ENCODE results near the gene GPANK1. TPM values are rescaled to one million over a fixed set of nuclear protein-coding genes. Genes with fewer than 3 reads are reported as not detected.

GPANK1 gene
- total and polyA plus RNA-seq, 10 of the 15 experiments (the other 5 are each of a cell fraction or from before 2014, with no cell fraction given): 11.7 to 36.3 (median 17.5) TPM

DNA sequence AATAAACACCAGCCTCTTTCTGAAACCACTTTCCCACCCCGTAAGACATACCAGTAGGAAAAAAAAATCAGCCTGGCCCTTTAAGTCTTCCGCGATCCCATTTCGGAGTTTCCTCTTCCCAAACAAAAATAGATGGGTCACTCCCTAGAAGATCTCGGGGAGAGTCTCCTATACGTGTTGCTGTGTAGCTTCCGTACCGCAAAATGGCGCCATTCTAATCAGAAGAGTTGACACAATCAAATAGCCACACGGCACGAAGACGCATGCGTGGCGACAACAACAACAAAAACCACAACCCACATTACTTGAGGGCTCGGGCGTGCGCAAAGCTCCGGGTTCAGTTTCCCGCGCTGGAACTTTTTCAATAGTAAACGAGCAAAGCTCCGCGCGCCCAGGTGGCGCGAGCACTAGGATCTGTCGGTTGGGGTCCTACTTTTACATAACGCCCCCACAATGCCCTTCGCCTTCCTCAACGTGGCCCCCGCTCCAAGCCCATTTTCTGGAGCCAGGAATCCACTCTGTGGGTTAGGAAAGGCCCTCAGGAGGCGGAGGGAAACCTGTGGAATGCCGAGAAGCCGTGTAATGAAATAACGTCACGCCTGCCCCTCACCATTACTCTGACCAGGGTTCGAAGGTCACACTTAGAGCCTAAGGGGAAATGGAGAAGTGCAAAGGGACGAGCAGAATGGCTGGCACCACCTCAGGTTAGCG, at the start of gene GPANK1 (continued):
- TF ChIP-seq, protein P1, sequence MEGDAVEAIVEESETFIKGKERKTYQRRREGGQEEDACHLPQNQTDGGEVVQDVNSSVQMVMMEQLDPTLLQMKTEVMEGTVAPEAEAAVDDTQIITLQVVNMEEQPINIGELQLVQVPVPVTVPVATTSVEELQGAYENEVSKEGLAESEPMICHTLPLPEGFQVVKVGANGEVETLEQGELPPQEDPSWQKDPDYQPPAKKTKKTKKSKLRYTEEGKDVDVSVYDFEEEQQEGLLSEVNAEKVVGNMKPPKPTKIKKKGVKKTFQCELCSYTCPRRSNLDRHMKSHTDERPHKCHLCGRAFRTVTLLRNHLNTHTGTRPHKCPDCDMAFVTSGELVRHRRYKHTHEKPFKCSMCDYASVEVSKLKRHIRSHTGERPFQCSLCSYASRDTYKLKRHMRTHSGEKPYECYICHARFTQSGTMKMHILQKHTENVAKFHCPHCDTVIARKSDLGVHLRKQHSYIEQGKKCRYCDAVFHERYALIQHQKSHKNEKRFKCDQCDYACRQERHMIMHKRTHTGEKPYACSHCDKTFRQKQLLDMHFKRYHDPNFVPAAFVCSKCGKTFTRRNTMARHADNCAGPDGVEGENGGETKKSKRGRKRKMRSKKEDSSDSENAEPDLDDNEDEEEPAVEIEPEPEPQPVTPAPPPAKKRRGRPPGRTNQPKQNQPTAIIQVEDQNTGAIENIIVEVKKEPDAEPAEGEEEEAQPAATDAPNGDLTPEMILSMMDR (IDR thresholded peaks at IDR 0.05 in 2 of 3, conservative IDR thresholded peaks at IDR 0.05 in 1 of 3; ENCODE audit: control insufficient read depth in 2 of 3, extremely low read depth in 1 of 3, insufficient read depth in 1 of 3, low read depth in 3 of 3, low read length in 3 of 3): no peak
- no peak for TF ChIP-seq CHD4 (IDR thresholded peaks at IDR 0.05)
- TF ChIP-seq, protein P2, sequence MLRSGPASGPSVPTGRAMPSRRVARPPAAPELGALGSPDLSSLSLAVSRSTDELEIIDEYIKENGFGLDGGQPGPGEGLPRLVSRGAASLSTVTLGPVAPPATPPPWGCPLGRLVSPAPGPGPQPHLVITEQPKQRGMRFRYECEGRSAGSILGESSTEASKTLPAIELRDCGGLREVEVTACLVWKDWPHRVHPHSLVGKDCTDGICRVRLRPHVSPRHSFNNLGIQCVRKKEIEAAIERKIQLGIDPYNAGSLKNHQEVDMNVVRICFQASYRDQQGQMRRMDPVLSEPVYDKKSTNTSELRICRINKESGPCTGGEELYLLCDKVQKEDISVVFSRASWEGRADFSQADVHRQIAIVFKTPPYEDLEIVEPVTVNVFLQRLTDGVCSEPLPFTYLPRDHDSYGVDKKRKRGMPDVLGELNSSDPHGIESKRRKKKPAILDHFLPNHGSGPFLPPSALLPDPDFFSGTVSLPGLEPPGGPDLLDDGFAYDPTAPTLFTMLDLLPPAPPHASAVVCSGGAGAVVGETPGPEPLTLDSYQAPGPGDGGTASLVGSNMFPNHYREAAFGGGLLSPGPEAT (IDR thresholded peaks at IDR 0.05; ENCODE audit: low read depth): peak; percentile 69; the same call in 1 of the 2 replicates
- no peak for TF ChIP-seq CEBPB (IDR thresholded peaks at IDR 0.05; ENCODE audit: borderline replicate concordance in 1 of 2, low read depth in 2 of 2, low read length in 2 of 2)
- TF ChIP-seq IKZF2 (IDR thresholded peaks at IDR 0.05): peak in 1 of 2 experiments; percentile 70; a peak in 3 of 4 replicates
- no peak for TF ChIP-seq NFIC (IDR thresholded peaks at IDR 0.05; ENCODE audit: low read depth, low read length)
- TF ChIP-seq, protein P3, sequence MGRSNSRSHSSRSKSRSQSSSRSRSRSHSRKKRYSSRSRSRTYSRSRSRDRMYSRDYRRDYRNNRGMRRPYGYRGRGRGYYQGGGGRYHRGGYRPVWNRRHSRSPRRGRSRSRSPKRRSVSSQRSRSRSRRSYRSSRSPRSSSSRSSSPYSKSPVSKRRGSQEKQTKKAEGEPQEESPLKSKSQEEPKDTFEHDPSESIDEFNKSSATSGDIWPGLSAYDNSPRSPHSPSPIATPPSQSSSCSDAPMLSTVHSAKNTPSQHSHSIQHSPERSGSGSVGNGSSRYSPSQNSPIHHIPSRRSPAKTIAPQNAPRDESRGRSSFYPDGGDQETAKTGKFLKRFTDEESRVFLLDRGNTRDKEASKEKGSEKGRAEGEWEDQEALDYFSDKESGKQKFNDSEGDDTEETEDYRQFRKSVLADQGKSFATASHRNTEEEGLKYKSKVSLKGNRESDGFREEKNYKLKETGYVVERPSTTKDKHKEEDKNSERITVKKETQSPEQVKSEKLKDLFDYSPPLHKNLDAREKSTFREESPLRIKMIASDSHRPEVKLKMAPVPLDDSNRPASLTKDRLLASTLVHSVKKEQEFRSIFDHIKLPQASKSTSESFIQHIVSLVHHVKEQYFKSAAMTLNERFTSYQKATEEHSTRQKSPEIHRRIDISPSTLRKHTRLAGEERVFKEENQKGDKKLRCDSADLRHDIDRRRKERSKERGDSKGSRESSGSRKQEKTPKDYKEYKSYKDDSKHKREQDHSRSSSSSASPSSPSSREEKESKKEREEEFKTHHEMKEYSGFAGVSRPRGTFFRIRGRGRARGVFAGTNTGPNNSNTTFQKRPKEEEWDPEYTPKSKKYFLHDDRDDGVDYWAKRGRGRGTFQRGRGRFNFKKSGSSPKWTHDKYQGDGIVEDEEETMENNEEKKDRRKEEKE (IDR thresholded peaks at IDR 0.05): no peak
- TF ChIP-seq, protein P4, sequence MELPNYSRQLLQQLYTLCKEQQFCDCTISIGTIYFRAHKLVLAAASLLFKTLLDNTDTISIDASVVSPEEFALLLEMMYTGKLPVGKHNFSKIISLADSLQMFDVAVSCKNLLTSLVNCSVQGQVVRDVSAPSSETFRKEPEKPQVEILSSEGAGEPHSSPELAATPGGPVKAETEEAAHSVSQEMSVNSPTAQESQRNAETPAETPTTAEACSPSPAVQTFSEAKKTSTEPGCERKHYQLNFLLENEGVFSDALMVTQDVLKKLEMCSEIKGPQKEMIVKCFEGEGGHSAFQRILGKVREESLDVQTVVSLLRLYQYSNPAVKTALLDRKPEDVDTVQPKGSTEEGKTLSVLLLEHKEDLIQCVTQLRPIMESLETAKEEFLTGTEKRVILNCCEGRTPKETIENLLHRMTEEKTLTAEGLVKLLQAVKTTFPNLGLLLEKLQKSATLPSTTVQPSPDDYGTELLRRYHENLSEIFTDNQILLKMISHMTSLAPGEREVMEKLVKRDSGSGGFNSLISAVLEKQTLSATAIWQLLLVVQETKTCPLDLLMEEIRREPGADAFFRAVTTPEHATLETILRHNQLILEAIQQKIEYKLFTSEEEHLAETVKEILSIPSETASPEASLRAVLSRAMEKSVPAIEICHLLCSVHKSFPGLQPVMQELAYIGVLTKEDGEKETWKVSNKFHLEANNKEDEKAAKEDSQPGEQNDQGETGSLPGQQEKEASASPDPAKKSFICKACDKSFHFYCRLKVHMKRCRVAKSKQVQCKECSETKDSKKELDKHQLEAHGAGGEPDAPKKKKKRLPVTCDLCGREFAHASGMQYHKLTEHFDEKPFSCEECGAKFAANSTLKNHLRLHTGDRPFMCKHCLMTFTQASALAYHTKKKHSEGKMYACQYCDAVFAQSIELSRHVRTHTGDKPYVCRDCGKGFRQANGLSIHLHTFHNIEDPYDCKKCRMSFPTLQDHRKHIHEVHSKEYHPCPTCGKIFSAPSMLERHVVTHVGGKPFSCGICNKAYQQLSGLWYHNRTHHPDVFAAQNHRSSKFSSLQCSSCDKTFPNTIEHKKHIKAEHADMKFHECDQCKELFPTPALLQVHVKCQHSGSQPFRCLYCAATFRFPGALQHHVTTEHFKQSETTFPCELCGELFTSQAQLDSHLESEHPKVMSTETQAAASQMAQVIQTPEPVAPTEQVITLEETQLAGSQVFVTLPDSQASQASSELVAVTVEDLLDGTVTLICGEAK (IDR thresholded peaks at IDR 0.05; ENCODE audit: borderline replicate concordance): no peak
- TF ChIP-seq, protein P5, sequence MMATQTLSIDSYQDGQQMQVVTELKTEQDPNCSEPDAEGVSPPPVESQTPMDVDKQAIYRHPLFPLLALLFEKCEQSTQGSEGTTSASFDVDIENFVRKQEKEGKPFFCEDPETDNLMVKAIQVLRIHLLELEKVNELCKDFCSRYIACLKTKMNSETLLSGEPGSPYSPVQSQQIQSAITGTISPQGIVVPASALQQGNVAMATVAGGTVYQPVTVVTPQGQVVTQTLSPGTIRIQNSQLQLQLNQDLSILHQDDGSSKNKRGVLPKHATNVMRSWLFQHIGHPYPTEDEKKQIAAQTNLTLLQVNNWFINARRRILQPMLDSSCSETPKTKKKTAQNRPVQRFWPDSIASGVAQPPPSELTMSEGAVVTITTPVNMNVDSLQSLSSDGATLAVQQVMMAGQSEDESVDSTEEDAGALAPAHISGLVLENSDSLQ (IDR thresholded peaks at IDR 0.05): no peak; the same call in 1 of the 2 replicates
- TF ChIP-seq, protein P6, sequence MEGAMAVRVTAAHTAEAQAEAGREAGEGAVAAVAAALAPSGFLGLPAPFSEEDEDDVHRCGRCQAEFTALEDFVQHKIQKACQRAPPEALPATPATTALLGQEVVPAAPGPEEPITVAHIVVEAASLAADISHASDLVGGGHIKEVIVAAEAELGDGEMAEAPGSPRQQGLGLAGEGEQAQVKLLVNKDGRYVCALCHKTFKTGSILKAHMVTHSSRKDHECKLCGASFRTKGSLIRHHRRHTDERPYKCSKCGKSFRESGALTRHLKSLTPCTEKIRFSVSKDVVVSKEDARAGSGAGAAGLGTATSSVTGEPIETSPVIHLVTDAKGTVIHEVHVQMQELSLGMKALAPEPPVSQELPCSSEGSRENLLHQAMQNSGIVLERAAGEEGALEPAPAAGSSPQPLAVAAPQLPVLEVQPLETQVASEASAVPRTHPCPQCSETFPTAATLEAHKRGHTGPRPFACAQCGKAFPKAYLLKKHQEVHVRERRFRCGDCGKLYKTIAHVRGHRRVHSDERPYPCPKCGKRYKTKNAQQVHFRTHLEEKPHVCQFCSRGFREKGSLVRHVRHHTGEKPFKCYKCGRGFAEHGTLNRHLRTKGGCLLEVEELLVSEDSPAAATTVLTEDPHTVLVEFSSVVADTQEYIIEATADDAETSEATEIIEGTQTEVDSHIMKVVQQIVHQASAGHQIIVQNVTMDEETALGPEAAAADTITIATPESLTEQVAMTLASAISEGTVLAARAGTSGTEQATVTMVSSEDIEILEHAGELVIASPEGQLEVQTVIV (IDR thresholded peaks at IDR 0.05; ENCODE audit: borderline replicate concordance, partially characterized antibody): no peak
- TF ChIP-seq FOXK2 (IDR thresholded peaks at IDR 0.05): peak; percentile 81
- TF ChIP-seq FOS (IDR thresholded peaks at IDR 0.05; ENCODE audit: borderline replicate concordance, extremely low read depth, insufficient read length): no peak
- no peak for TF ChIP-seq SMC3 (IDR thresholded peaks at IDR 0.05; ENCODE audit: borderline replicate concordance, low read length)

All from GM12878 (cell line).